ENCODE data around the gene GSTA2. TPM values are rescaled to one million over a fixed set of nuclear protein-coding genes. Genes with fewer than 3 reads are reported as not detected.
"Not testable (repeated sequence)": the region's sequence is repeated elsewhere in the genome, so short reads cannot be mapped to it uniquely, and the experiment has no call there.

The GSTA2 gene
- polyA plus RNA-seq, 3 donors = 0.27 to 0.36 (median 0.34) TPM

GRCh38 chr6:52761673-52762491 lies 1.4 kb downstream of the GSTA2 start:
- DNase-seq = peak; percentile 2

DNA sequence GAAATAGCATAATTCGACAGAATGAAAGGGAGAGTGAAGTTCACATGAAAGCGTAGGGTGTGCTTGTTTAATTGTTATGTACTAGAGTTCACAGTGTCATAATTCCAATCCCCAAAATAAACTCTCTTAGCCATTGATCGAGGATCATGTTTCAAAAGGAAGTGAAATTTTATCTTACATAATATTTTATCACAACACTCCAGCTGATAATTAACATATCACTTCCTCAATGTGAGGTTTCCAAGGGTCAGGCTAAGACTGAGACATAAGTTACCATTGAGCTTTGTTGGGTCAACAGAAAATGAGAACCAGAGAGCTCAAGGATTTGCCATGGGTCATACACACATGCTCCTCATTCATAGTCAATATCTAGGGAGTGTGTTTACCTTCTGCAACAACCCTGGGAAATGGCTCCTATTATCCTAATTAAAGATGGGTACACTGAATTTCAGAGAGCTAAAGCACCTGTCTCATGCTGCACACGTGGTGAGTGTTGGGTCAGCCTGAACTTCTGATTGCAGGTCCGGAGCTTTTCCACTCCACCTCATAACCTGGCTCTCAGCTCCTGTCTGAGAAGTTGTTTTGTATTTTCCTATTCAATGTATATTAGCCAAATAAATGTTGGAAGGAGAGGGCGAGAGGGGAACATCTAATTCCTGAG lies 3.0 kb downstream of the GSTA2 start:
- no peak for DNase-seq

DNA sequence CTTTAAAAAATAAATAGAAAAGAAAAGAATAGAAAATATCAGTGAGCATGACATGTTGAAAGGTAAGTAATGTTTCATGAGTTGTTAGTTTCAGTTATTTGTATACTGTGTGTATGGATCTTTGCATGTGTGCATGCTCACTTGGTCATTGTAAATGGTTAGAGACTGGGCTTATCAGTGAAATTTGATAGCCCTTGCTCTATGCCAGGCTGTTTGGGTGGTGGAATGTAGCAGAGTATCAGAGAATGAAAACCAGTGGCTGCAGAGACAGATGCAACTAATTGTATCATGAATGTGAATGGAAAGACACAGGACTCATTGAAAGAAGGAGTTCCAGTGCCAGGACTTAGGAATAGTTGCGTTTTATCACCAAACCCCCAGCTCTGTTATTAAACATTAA lies 4.2 kb downstream of the GSTA2 start:
- DNase-seq = no peak

DNA sequence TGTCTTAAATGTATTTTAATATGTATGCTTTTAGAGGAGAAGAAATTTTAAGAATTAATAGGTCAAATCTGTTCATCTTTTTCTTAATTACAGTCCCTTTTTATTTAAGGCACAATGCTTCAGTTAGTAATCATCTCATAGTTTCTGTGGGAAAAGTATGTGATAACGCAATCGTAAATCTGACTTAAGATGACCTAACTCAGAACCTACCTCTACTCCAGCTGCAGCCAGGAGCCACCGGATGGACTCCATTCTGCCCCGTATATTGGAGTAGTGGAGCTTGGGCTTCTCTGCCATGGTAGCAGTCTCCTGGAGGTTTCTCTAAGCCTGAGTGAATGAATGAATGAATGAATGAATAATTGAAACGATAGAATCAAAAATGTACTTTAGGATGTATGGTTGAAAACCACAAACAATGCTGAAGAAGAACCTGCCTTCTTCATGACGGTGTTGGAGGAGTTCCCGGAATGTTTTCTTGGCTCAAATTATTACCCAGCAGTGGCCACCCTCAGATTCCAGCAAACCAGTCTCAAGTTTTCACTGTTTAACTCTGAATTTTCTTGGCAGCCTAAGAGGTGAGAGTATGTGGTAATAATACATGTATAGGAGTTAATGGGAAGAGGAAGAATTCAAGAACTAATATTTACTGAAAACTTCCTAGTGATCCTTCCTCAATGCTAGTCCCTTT lies 5.5 kb downstream of the GSTA2 start:
- DNase-seq = not testable (repeated sequence)

GRCh38 chr6:52754443-52754842 lies 8.8 kb downstream of the GSTA2 start:
- DNase-seq = no peak

DNA sequence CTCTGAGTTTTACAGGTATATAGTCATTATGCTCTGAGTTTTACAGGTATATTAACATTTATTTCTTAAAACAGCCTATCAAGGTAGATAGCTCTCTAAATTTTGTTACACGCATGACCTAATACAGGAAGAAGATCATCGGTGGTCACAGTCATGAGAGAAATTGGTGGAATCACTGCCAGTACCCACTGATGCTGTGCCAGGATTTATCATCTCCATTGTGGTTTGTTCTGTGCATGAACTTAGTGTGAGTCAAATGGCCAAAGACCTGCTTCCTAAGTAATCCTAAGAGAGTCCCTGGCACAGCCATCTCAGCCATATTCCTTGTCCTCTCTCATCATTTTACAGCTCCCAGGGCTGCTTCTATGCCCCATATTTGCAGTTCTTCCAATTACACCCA lies 10.1 kb downstream of the GSTA2 start:
- DNase-seq = not testable (repeated sequence)

GRCh38 chr6:52752310-52752709 lies 11.0 kb downstream of the GSTA2 start:
- DNase-seq = no peak

GRCh38 chr6:52749556-52750152 lies 13.6 kb downstream of the GSTA2 start:
- DNase-seq = no peak

GRCh38 chr6:52747301-52747700 lies 16.0 kb downstream of the GSTA2 start:
- peak; percentile 28 for DNase-seq

- no peak for DNase-seq
Measured at GRCh38 chr6:52746213-52746612, 17.1 kb downstream of the GSTA2 start.

GRCh38 chr6:52745764-52746201 lies 17.5 kb downstream of the GSTA2 start:
- DNase-seq = no peak

- DNase-seq = no peak
Measured at GRCh38 chr6:52741872-52742271, 21.4 kb downstream of the GSTA2 start.

DNA sequence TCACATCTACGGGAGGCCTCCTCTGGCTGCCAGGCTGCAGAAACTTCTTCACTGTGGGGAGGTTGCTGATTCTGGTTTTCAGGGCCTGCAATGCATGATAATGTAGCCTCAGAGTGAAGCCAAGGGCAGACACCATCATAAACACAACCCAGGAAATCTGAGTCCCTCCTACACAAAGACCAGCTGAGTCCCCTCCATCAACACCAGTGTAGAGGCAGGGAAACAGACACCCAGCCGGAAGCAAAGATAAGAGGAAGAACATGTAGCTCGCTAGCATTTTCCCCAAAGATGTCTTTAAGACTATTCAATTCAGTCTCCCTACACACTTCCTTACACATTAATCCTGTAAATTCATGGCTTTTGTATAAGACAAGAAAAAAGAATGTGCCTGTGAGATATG lies 23.6 kb downstream of the GSTA2 start:
- no peak for DNase-seq

DNA sequence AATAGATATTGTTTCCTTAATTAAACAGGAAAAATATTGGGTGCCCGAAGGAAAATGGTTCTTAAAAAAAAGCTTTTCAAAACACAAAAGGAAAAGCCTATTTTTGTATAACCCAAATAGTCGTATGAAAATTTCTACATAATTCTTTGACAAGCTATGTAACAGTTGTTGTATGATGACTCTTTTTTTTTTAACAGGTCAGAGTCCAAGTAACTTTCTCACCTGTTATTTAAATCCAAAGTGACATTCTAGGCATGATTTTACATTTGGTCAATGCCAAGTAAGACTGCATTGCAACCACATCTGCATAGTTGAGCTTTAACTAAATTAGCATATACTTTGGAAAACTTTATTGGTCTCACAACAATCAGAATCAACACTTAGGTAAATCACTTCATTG lies 24.1 kb downstream of the GSTA2 start:
- no peak for DNase-seq

DNA sequence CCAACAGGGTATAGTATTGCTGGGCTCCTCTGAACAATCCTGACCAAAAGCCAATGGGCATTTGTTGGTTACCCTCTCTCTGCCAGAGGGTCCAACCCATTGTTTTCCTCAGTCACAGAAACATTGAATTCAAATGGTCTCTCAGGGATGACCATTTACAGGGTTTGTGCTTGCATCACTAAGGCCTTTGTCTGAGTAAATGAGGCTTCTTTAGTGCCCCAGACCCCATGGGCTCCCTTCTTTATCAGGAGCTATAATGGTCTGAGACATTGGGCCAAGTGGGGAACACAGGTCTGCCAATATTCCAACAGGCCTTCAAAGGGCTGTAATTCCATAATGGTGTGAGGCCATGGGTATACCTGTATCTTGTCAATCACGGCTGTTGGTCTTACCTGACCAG lies 27.1 kb downstream of the GSTA2 start:
- DNase-seq = no peak

DNA sequence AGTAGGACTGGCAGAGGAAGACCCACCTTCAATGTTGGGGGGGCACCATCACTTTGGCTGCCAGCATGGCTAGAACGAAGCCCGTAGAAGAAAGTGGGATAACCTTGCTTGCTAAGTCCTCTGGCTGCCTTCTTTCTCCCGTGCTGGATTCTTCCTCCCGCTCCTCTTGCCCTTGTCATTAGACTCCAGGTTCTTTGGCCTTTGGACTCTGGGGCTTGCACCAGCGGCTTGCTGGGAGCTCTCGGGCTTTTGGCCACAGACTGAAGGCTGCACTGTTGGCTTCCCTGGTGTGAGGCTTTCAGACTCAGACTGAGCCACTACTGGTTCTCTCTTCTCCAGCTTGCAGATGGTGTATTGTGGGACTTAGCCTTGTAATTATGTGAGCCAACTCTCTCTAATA lies 28.2 kb downstream of the GSTA2 start:
- DNase-seq = no peak

DNA sequence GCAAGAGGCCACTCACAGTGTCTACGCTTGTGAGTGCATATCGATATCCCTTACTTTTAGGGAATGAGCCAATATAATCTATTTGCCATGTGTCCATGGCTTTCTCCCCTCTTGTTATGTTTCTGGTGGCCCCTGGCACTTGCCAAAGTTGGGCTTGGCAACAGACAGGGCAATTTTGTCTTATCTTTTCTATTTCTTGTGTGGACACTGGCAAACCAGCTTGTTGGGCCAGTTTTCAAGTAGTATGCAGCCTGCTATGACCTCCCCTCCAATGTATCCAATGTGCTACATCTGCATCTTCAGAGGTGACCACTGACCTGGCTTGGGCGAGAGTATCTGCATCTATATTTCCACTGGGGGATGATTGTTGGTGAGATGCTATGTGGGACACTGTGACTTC lies 29.2 kb downstream of the GSTA2 start:
- no peak for DNase-seq

DNA sequence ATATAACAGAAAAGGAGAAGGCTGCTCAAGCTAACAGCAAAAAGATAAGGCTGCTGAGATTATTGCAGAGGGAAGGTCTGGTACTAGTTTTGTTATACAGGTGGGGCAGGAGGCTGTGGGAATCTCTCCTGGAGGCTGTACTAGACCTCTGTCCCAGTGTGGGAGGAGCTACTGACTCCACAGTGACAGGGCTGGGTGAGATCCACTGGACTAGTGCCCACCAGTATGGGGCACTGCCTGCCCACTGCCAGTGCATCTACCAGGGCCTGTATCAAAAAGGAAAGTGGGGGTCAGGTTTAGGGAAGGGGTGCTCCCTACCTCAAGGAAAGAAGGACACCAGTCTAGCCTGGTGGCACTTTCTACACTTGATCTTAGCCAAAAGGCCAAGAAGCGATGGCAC lies 30.1 kb downstream of the GSTA2 start:
- no peak for DNase-seq

GRCh38 chr6:52731719-52732118 lies 31.6 kb downstream of the GSTA2 start:
- no peak for DNase-seq

- DNase-seq = no peak
Measured at GRCh38 chr6:52729576-52729975, 33.7 kb downstream of the GSTA2 start.

DNA sequence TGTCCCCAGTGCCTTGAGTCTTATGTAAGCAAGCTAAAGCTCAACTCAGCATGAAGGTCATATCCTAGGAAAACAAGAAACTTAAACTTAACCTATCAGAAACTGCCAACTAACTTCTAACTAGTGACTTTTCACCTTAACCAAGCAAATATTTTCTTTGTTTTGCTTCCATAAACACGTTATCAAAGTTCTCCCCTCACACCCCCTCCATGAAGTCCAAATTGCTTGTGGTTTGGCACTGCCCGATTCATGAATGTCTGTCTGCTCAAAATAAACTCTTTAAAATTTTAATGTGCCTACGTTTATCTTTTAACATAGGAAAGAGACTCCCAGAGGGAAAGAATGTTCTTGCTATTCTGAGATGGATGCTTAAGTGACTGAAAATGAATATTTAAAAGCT lies 34.9 kb downstream of the GSTA2 start:
- no peak for DNase-seq

GRCh38 chr6:52727908-52728307 lies 35.4 kb downstream of the GSTA2 start:
- no peak for DNase-seq

Measured in renal pelvis (tissue), 4 donors.